Amniotic epithelial cell (primary cell): ENCODE data around the gene CCDC70.
A peak's percentile ranks its signal among the peaks of the same experiment; 100 is the strongest.

Source experiments
- DNase-seq: peaks from one replicate; pipeline ENCODE4 v3.0.0-alpha.2; 2010; ENCODE audit warnings: low read depth

The CCDC70 gene

DNA sequence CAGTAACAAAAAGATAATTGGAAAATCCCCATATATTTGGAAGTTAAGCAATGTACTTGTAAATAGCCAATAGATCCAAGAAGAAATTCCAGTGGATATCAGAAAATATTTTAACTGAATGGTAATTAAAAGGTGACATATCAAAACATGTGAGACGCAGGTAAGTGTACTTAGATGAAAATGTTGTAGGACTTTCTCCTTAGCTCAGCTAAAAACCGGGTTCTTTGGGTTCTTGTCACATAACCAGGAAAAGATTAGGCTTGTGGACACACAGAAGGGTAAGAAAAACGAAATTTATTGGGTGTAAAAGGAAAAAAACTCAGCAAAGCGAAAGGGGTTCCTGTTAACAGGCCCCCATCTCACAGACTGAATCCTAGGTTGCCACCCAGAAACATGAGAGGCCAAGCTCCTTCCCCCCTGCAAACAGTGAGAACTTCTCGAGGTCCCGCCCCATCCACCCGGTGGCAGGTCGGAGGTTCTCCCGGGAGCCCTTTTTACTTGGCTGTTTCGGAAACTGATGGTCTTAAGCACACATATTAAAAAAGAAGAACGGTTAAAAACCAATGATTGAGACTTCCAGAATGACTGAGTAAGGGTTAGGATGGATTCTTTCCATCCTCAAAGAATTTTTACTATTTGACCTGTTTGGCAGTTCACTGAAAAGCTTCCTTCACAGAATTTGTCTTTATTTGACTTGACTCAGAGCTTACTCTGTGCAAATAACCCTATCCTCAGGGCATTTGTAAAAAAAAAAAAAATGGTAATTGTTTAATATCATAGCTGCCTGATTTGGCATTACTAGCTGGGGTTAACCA lies 3.1 kb upstream of the CCDC70 start:
- no peak for DNase-seq

DNA sequence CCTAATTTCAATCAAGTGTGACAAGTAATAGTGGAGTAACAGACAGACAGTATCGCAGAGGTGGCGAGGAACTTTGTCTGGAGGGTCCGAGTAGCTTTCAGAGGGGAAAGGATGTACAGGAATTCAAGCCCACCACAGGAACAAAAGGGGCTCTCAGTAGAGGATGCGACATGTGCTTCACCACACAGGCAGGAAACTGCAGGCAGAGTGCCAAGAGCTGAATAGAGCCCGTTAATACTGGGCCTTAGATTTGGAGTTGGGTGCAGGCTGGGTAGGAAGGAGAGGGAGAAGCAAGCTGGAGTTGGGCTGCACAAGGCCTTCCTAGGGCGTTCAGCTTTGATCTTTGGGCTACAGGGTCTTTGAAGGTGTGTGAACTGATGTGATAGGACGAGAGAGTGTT lies 1.2 kb downstream of the CCDC70 start:
- DNase-seq, result no peak

DNA sequence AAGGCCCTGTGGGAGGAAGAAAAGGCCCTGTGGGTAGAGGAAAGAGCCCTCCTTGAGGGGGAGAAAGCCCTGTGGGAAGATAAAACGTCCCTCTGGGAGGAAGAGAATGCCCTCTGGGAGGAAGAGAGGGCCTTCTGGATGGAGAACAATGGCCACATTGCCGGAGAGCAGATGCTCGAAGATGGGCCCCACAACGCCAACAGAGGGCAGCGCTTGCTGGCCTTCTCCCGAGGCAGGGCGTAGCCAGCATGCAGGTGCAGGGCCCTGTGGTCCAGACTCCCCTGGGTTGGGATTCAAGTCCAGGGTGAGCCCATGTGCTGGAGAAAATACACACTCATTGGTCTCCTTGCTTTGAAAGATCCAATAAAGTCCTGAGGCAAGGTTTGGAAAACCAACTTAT lies 4.1 kb downstream of the CCDC70 start:
- DNase-seq, result no peak

DNA sequence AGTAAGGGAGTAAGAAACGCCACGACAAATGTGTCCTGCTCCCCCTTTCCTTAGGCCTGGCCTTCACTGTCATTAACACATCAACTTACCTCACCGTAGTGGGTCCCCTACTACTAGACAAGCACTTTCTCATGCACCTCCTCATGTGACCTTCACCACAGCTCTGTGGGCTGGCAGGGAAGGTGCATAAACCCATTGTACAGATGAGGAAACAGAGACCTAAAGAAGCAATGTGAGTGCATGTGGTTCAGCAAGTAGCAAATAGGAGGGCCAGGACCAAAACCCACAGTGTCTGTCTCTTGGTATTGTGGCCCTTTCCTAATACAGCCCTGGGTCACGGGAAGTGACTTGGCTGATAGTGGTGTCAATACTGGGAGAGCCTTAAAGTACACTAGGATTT lies 5.3 kb downstream of the CCDC70 start:
- DNase-seq, result no peak

DNA sequence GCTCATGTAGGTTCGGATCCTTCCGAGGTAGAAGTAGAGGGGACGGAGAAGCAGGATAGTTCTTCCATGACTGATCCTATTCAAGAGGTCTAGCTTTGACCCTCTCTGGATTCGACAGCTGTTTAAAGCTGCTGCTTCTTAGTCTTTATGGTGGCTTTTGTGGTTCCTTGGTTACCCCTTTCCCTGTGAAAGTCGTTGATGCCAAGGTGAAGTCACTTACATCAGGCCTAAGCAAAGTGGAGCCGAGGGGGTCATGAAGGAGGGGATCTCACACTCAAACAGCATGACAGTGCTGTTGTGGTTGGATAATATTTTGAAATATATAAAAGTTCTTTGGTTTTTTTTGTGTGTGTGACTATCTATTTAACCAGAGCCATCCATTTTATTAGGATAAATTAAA lies 8.1 kb downstream of the CCDC70 start:
- no peak for DNase-seq

DNA sequence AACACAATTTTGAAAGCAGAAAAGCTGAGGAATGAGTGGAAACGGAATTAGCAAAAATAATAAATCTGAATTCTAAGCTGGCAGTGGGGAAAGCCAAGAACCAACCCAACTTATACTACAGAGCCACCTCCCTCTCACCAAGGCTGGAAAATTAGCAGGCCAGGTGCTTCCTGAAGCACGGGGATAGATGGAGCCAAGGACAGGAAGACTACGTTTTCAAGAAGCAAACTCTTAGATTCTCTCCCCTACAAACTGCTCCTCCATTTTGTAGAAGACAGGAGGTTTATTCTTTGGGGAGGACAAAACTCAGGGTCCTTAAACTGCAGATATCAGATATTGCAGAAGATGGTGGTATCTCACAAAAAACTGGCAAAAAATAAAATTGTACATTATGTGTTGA lies 8.8 kb downstream of the CCDC70 start:
- no peak for DNase-seq

DNA sequence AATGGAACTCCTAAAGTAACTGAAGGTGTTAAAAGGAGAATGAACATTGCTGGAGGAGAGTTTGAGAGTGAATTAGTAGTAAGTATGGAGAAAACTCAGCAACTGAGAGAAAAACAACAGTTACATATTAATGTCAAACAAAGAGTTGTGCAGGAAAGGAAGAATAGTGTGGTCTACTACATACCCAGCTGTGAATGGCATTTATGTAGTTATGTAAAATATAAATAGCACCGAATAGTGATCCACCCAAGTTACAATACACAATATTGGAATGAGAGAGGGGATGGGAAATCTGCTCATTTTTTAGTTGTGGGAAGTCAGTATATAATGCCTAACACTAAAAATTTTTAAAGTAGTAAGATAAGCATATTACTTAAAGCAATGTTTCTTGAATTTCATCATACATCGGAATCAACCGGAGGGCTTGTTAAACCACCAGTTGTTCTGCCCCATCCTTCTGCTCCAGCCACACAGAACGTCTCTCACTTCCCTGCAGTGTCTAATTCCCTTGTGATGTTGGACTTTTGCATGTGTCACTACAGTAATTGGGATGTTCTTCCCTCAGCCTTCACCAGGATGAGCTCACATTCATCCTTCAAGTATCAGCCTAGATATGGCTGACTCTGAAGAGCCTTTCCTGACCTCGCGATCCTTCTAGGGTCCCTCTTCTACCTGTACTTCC lies 11.5 kb downstream of the CCDC70 start:
- no peak for DNase-seq

DNA sequence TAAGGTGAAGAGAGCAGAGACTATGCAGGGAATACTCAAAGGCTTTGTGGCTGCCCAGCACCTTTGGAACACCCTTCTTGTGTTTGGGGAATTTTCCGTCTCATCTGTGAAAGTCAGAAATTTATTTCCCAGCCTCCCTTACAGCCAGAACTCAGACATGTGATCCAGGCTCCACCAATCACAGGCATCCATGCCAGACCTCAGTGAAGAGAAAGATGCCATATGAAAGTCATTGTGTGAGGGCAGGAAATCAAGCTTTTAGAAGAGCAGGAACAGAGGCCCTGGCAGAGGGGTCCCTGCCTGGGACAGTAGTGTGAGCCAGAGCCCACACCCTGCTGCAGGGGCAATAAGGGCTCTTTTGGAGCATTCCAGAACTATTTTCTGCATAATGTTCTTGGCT lies 12.1 kb downstream of the CCDC70 start:
- no peak for DNase-seq

DNA sequence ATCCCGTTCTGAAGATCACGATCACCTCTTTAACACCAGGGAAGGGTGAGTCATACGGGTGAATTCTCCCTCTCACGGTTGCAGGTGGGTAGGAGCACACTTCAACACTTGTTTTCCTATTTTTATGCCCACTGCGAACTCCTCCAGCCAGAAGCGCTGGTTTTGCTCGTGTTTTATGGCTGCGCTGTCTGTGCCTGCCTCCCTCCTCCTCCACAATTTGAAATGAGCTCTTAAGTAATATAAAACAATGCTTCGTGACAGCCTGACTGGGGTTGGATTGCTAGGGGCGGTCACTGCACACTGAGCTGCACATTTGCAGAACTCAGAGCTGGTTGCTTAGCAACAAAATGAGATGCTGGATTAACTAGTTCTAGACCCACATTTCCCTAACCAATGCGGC lies 12.9 kb downstream of the CCDC70 start:
- no peak for DNase-seq

DNA sequence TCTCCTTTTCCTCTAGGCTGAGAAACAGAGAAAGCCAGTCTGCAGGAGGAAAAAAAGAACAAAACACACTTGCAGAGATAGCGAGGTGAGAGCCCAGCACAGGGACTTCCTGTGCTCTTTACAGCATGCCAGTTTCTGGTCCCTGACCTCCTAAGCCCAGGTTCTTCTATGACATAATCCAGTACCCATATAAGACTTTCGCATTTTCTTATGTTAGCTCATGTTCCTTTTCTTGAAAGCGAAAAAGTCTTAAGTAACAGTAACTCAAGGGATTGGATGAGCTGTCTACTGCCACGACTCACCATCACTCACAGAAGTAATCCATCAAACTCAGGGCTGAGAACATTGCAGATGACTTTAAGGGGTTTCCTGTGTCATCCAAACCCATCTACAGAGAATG lies 17.4 kb downstream of the CCDC70 start:
- no peak for DNase-seq

DNA sequence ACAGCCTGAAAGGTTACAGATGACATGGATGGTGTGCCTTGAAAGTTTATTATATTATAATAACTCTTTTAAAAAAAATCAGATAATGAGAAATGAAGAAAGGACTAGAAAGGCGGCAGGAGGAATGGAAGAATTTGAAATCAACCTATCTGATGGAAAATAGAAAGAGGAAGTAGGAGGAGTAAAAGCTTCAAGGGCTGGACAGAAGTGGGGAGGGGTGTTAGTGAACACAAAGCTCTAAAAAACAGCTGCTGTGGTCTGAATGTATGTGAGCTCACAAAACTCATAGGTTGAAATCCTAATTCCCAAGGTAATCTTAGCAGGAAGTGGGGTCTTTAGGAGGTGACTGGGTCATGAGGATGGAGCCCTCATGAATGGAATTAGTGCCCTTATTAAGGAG lies 19.5 kb downstream of the CCDC70 start:
- DNase-seq, result no peak

DNA sequence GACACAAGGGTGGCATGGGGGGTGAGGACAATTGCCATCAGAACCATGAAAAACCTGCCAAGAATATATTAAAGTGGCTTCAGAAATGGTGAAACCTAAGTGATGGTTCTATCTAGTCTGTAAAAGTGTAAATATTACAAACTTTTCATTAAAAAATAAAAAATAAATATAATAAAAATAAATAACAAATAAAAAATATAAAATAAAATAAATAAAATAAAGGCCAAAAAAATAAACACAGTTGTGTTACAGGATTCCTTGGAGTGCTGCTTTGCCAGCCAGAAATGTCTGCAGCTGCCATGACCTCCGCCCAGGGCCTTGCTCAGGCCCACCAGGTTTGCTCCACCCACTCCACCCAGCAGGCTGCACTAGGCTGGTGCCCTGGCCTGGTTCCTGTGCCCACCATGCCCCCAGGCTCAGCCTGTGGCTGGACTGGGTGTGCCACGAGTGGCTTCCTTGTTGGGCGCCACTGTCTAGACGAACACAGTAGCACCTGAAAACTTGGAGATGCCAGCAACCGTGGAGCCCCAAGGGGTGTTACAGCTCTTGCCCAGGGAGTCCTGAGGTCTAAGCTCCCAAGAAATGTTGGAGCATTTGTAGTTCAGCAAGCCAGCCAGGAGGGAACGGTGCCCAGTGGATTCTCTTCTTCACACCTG lies 20.9 kb downstream of the CCDC70 start:
- no peak for DNase-seq

DNA sequence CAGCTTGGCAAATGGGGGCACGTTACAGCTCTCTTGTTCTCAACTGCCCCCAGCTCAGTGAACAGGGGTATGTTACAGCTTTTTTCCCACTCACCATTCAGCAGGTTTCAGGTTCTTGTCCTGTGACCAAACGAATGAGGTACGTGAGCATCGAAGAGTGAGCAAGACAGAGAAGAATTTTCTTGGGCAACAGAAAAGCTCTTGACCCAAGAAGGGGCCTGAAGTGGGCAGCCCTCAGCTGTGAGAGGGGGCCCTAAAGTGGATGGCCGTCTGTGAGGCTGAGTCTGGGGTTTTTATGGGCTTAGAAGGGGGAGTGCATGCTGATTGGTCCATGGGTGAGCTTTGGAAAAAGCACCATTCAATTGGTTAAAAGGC lies 21.4 kb downstream of the CCDC70 start:
- no peak for DNase-seq

DNA sequence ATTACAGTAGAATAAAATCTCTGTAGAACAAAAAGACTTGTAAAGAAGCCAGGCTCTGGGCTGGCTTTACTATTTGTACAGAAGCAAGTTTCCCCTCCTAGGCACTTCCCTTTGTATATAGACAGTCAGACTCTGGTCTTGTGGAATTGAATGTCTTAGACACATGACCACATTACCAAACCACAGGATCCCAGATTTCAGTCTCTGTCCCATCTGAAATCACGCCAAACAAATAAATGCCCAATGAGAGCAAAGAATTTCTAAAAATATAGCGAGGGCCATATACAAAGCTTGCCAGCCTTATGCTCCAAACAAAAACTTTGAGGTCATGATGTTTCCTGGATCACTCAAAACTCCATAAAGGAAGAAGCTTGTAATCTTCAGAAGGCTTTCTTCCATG lies 23.9 kb downstream of the CCDC70 start:
- DNase-seq, result no peak

DNA sequence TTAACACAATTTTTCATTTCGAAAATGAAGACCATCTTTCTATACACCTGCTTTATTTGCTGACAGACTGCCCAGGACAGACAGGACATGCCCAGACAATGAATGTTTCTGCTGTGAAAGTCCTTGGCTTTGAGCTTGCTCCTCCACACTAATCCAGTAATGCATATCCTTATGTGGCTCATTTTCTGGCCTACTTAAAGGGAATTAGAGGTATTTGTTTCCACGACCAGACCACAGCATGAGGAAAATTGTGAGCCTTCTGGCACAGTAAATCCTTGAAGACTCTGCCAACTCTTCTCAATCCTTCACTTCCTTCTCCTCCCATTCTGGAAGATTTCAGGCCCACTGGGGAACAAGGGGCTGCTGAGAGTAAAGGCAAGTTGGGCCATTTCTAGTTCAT lies 25.7 kb downstream of the CCDC70 start:
- DNase-seq, result peak; percentile 24

DNA sequence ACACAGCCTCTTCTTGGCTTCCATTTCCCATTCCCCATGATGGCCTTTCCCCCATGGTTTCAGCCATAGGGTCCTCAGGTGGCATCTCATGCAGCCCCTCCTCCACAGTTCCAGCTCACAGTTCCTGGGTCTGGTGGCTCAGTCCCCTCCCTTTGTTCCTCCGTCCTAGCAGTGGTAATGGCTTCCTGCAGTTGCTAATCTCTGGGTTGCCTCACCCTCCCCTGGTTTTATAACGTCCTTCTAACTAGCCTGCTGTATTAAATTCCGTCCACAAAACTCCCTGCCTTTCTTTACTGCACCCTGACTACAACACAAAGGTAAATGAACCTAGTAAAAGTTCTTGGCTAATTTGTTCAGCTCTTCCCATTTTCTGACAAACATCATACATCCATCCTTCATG lies 30.9 kb downstream of the CCDC70 start:
- no peak for DNase-seq

DNA sequence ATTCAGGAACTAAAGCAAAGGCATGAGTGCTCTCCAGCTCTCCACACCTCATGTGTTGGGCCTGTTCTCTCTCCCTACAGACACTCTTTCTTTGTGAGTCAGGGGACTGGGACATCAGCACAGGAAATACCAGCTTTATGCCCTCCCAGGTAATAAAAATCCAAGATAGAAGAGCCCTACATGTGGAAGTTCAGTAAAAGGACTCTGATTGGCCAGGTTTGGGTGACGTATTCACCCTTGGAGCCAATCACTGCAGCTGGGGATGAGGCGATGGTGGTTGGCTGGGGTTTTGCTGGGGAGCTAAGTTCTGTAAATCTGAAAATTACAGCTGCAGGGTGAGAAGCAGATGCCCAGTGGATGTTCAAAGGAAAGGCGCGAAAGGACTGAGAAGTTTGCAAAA lies 32.5 kb downstream of the CCDC70 start:
- no peak for DNase-seq

DNA sequence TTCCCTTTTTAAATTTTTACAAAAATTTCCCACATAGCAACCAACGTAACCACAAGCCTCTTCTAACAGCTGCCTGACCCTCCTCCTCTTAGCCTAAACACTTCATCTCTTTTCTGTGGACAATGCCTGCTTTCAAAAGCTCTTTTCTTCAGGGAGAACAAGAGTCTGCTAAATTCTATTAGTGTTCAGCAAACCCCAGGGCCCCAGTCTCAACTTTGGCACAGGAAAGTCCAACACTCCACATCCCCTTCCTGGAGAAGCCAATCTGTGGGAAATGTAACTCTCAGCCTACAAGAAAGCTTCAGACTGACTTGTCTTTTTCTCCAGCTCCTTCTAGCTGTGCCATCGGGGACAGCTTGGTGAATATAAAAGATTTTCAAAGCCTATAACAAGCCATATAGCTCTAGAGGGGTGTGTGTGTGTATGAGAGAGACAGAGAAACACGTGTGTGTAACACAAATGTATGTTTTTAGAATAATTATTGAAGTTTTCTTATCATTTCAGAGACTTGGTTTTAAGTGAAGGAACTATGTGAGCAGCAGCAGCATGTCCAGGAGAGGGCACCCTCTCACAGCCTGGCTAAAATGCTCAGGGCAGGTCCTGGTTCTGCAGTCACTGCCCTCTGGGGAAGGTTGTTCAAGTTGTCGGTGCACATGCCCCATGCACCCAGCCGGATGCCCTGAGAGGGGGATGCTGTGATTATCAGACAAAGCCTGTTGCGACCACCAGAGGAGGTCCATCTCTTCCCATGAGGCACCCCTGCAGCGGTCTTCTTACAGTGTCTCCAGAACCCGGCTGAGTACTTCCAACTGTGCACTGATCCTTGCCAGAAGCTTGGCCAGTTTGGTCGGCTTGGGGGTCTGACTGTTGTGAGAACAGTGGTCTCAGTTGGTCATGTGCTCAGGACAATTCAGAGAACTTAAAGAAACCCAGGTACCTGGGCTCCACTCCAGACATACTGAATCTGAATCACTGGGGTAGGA lies 34.4 kb downstream of the CCDC70 start:
- peak; percentile 63 for DNase-seq

DNA sequence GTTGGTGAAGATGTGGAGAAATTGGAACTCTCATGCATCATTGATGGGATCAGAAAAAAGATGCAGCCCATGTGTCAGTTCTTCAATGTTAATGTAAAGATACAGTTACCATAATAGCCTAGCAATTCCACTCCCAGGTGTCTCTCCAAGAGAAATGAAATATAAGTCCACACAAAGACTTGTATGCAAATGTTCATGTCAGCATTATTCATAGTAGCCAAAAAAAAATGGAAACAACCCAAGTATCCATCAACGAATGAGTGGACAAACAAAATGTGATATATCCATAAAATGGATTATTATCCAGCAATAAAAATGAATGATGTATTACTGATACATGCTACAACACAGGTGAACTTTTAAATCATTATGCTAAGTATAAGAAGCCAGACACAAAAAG lies 38.7 kb downstream of the CCDC70 start:
- no peak for DNase-seq

DNA sequence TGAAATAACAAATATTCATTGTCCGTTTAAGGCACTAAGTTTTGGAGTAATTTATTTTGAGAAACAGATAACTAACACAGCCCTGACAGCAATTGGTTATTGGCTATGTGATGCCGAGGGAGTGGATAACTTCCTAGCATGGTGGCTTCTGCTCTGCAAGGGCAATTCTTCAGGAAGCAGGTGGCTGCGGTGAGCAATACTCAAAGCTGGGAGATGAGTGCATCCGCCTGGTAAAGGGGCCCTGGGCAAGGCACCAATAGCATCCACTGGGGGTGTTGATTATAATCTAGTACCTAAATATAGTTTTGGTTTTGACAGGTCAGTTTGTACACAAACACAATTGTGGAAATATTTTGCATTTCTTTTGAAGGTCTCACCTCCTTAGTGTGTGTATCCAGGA lies 41.0 kb downstream of the CCDC70 start:
- DNase-seq, result no peak

DNA sequence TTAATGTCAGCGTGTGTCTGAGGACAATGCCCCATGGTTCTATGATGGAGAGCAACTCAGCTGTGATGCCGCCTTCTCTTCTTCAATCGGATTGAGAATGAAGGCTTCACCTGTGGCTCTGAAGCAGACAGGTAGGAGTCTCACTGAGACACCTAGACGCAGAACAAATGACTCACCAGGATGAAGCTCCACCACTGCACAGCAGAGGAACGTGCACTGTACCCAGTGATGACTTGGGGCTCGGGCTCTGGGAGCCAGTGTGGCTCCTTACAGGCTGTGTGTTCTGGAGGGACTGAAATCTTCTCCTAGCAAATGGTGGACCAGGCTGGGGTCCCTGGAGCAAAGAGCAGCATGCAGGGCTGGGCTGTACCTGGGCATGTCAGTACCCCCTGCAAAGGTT lies 44.0 kb downstream of the CCDC70 start:
- no peak for DNase-seq

DNA sequence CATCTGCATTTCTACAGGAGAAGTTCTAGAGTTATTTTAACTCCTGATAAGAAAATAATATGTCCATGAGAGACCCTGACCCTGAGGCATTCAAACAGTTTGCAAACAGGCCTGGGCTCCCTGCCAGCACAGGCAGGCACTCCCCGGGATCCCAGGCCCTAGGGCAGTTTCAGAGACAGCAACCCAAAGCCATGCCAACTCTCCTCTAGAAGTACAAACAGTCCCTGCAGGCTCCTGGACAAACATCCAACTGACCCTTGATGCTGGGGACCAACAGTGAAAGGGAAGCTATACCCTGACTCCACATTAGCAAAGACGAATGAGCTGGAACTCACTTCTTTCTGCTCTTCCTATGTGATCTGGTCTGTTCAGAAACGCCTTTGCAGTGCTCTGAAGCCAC lies 44.8 kb downstream of the CCDC70 start:
- DNase-seq, result no peak
